GM12872 (cell line): ENCODE measurements around the gene KCNQ4.

Experiments
- CTCF ChIP-seq: IDR thresholded peaks from 3 replicates; pipeline ENCODE4 v1.5.1; 2011; ENCODE audit warnings: low read depth, mild to moderate bottlenecking, low read length, moderate library complexity; ENCODE audit not compliant: insufficient read depth

The KCNQ4 gene

GRCh38 chr1:40740997-40741736, 42.4 kb upstream of the KCNQ4 start:
- TF ChIP-seq CTCF, result no peak

DNA sequence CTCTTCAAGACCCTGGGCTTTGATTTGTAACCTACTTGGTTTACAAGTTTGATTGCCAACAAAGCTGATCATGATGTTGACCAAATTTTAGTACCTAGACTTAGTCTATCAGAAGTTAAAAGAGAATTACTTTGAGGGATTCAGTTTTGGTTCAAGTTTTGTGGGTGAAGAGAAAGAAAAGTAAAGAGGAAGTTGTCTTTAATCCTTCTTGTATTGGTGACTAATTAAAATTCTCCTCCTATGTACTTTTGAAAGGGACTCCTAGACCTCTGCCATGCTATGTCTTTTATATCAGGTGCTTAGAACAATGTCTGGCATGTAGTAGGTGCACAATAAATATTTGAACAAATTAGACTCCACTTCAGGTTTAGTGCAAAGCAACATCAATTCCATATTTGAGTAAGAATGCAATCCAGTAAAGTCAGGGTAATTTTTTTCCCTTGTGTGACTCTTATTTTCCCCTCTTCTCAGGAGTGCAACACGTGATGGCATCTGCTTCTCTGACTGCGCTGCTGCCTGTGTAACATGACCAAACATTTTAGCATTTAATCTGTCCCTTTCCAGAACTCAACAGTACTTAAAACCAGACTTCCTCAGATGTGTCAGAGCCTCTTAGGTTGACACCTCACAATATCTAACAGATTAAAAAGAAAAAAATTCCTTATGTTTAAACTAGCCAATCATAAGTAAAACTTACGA, 41.1 kb upstream of the KCNQ4 start:
- TF ChIP-seq CTCF, result no peak

DNA sequence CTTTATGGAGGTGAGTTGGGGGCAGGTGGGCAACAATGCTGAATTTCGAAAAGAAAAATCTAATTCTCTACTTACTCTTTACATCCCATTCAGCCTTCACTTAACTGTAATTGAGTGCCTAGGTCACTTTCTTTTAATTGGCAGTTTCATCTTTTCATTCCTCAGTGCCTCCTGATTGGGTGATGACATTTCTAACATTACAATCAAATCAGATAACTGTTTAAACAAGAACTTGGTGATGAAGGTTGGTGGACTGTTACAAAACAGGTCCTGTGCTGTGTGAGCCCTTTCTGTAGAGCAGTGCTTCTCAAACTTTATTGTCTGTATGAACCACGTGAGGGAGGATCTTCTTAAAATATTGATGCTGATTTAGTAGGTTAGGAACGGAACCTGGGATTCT, 40.1 kb upstream of the KCNQ4 start:
- no peak for TF ChIP-seq CTCF

- no peak for TF ChIP-seq CTCF
Measured at GRCh38 chr1:40743860-40744259, 39.7 kb upstream of the KCNQ4 start.

DNA sequence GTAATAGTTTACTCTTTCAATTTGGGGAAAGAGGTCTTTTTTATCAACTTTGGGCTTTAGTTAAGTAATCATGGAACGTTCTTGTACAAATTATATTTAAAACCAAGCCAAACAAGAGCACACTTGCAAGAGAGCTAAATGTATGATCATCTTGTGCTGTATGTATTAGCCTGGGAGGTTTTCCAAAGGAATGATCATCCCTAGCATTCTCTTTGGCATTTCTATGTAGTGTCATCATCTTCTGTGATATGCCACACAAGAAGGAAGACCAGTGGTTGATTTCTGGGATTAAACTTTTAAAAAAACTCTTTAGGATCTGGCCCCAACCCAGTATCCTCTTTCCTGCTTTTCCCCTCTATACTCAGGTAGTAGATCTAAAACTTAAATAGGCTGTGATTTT, 38.4 kb upstream of the KCNQ4 start:
- TF ChIP-seq CTCF, result no peak

DNA sequence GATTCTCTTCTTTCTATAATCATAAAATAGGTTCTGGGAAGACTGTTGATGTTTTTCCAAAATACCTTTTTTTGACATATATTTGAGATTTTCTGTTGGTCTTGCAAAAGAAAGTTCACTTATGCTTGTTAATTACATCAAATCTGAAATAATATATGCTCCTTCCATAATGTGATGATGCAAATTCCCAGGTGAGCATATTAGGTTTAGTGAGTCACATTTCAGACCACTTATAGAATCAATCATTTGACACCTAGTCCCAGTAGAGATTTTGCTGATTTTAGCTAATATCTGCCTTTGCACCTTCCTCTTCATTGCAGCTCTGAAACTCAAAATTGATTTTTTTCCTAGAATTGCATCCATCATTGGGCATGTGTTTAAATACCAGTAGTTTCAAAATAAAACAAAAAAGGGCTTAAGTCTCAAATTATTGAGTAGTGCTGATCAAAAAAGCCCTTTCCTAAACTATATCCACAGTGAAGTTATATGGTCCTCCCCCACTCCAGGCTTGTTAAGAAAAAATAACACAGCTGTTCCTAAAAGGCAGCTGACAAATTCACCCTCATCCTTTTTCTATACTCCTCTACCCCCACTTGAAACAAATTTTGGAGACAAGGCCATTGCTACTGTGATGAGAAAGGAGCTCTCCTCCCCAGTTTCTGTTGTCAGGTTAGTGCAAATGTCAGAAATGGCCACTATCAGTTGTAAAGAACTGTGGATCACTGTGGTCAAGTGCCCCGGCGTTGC, 37.1 kb upstream of the KCNQ4 start:
- no peak for TF ChIP-seq CTCF
